Stimulated activated CD8-positive, alpha-beta memory T cell treated with anti-CD3 and anti-CD28 coated beads, Interleukin-7, amount 100 ng/mL, for 1 hour (primary cell): Measurements from ENCODE around the gene PCDHGA5.
"Not testable (repeated sequence)": the region's sequence is repeated elsewhere in the genome, so short reads cannot be mapped to it uniquely, and the experiment has no call there.

Source experiments
- DNase-seq, 2 donors: peaks; one replicate each; pipeline ENCODE4 v3.0.0-alpha.2; 2020; ENCODE audit warnings: low read depth in 2 of 2

PCDHGA5 gene

GRCh38 chr5:141387557-141388311 is 23.8 kb downstream of the PCDHGA5 start, which contains the start of gene PCDHGB4:
Gene PCDHGB4, plus strand, starts transcription at chr5:141387698. Its CDS starts 187 bp downstream, at chr5:141387885.
- DNase-seq, result not testable (repeated sequence)

DNA sequence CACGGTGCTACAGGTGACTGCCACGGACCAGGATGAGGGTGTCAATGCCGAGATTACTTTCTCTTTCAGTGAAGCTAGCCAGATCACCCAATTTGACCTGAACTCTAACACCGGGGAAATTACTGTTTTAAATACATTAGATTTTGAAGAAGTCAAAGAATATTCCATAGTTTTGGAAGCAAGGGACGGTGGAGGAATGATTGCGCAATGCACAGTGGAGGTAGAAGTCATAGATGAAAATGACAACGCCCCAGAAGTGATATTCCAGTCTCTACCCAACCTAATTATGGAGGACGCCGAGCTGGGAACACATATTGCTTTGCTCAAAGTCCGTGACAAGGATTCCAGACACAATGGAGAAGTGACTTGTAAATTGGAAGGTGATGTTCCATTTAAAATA is 24.7 kb downstream of the PCDHGA5 start:
- no peak for DNase-seq

DNA sequence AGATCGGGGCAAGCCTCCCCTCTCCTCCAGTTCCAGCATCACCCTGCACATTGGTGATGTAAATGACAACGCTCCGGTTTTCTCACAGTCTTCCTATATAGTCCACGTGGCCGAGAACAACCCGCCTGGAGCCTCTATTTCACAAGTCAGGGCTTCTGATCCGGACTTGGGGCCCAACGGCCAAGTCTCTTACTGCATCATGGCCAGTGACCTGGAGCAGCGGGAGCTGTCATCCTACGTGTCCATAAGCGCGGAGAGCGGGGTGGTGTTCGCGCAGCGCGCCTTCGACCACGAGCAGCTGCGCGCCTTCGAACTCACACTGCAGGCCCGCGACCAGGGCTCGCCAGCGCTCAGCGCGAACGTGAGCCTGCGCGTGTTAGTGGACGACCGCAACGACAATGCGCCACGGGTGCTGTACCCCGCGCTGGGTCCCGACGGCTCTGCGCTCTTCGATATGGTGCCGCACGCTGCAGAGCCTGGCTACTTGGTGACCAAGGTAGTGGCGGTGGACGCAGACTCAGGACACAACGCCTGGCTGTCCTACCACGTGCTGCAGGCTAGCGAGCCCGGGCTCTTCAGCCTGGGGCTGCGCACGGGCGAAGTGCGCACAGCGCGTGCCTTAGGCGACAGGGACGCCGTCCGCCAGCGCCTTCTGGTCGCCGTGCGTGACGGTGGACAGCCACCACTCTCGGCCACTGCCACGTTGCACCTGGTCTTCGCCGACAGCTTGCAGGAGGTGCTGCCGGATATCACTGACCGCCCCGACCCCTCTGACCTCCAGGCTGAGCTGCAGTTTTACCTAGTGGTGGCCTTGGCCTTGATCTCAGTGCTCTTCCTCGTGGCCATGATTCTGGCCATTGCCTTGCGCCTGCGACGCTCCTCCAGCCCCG is 25.4 kb downstream of the PCDHGA5 start:
- DNase-seq, result no peak

DNA sequence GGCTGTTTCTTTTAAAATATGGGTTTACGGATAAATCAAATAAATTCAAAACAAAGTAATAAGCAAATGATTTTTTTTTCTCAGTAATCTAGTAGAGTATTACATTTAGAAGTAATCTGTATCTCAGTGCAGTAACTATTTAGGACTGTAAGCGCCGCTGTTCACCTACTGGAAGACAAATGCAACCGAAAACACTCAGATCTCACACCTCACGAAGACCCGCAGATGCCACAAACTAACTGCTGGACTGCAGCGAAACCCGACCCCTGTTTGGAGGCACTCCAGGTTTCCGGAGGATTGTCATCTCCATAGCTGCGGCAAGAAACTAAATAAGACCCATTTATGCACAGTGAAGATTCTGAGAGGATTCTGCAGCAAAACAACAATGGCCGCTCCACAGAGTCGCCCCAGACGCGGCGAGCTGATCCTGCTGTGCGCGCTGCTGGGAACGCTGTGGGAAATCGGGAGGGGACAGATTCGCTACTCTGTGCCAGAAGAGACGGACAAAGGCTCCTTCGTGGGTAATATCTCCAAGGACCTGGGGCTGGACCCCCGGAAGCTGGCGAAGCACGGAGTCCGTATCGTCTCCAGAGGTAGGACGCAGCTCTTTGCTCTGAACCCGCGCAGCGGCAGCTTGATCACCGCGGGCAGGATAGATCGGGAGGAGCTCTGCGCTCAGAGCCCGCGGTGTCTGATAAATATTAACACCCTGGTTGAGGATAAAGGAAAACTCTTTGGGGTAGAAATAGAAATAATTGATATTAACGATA is 28.7 kb downstream of the PCDHGA5 start, which contains the start of gene PCDHGA8:
TSS of gene PCDHGA8 (plus strand) at position 205 of the 770 bp plus-strand sequence. CDS start at position 386, 181 bp downstream.
- no peak for DNase-seq

GRCh38 chr5:141393267-141393666 is 29.3 kb downstream of the PCDHGA5 start:
- DNase-seq, result no peak

DNA sequence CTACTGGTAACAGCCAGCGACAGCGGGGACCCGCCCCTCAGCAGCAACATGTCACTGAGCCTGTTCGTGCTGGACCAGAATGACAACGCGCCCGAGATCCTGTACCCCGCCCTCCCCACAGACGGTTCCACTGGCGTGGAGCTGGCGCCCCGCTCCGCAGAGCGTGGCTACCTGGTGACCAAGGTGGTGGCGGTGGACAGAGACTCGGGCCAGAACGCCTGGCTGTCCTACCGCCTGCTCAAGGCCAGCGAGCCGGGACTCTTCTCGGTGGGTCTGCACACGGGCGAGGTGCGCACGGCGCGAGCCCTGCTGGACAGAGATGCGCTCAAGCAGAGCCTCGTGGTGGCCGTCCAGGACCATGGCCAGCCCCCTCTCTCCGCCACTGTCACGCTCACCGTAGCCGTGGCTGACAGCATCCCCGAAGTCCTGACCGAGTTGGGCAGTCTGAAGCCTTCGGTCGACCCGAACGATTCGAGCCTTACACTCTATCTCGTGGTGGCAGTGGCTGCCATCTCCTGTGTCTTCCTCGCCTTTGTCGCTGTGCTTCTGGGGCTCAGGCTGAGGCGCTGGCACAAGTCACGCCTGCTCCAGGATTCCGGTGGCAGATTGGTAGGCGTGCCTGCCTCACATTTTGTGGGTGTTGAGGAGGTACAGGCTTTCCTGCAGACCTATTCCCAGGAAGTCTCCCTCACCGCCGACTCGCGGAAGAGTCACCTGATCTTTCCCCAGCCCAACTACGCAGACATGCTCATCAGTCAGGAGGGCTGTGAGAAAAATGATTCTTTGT is 30.6 kb downstream of the PCDHGA5 start:
- DNase-seq, result not testable (repeated sequence)

- DNase-seq, result not testable (repeated sequence)
Observed at GRCh38 chr5:141397756-141398551, 34.0 kb downstream of the PCDHGA5 start, which contains the start of gene PCDHGB5. Gene PCDHGB5, plus strand, starts transcription at chr5:141397947. Its CDS starts 181 bp downstream, at chr5:141398128.

- DNase-seq, result no peak
Observed at GRCh38 chr5:141398608-141399007, 34.6 kb downstream of the PCDHGA5 start.

DNA sequence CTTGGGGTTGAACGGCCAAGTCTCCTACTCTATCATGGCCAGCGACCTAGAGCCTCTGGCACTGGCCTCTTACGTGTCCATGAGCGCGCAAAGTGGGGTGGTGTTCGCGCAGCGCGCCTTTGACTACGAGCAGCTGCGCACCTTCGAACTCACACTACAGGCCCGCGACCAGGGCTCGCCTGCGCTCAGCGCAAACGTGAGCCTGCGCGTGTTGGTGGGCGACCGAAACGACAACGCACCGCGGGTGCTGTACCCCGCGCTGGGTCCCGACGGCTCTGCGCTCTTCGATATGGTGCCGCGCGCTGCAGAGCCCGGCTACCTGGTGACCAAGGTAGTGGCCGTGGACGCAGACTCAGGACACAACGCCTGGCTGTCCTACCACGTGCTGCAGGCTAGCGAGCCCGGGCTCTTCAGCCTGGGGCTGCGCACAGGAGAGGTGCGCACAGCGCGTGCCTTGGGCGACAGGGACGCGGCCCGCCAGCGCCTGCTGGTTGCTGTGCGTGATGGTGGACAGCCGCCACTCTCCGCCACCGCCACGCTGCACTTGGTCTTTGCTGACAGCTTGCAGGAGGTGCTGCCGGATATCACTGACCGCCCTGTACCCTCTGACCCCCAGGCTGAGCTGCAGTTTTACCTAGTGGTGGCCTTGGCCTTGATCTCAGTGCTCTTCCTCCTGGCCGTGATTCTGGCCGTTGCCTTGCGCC is 35.7 kb downstream of the PCDHGA5 start:
- no peak for DNase-seq

- no peak for DNase-seq
Observed at GRCh38 chr5:141402553-141403243, 38.7 kb downstream of the PCDHGA5 start, which contains the start of gene PCDHGA9. Gene PCDHGA9, plus strand, starts transcription at chr5:141402778. Its CDS starts 175 bp downstream, at chr5:141402953.

DNA sequence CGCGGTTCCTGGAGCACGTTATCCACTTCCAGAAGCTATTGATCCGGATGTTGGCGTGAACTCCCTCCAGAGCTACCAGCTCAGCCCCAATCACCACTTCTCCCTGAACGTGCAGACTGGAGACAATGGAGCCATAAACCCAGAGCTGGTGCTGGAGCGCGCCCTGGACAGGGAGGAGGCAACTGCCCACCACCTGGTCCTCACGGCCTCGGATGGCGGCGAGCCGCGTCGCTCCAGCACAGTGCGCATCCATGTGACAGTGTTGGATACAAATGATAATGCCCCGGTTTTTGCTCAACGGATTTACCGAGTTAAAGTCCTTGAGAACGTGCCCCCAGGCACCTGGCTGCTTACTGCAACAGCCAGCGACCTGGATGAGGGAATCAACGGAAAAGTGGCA is 39.4 kb downstream of the PCDHGA5 start:
- DNase-seq, result no peak

- not testable (repeated sequence) for DNase-seq
Observed at GRCh38 chr5:141407790-141408505, 44.0 kb downstream of the PCDHGA5 start, which contains the start of gene PCDHGB6. Gene PCDHGB6, plus strand, starts transcription at chr5:141408021. Its CDS starts 182 bp downstream, at chr5:141408203.

GRCh38 chr5:141409598-141410306 is 45.8 kb downstream of the PCDHGA5 start:
- no peak for DNase-seq

- no peak for DNase-seq
Observed at GRCh38 chr5:141411575-141411974, 47.6 kb downstream of the PCDHGA5 start.

GRCh38 chr5:141412854-141413539 is 49.0 kb downstream of the PCDHGA5 start, which contains the start of gene PCDHGA10:
Gene PCDHGA10, plus strand, starts transcription at chr5:141412987. Its CDS starts 189 bp downstream, at chr5:141413176.
- no peak for DNase-seq

- DNase-seq, result no peak
Observed at GRCh38 chr5:141413540-141414069, 49.6 kb downstream of the PCDHGA5 start.
